Measurements from ENCODE around the gene TBC1D14. TPM values are rescaled to one million over a fixed set of nuclear protein-coding genes. Genes with fewer than 3 reads are reported as not detected.

Gene TBC1D14
- total RNA-seq, 4 donors from 2014 or later, result 42.6 to 56.9 (median 54.0) TPM

GRCh38 chr4:7042503-7043283 lies 133.1 kb downstream of the TBC1D14 start:
- peaks cover 20 to 43% (median 36%) of the 10 kb centered on the region in 4 donors for H3K4me1 ChIP-seq
- in situ Hi-C loops (cut with MboI; ENCODE audit: low pct_ligation_motif_present in 1 of 4, low pct_unique_long_range_greater_than_20kb in 1 of 4, low sequenced_read_pairs in 3 of 4) (no loop called here), intact Hi-C loops (cut with DNase I; ENCODE audit: low total_unique reads) (no loop called here)
- no peaks in the 10 kb centered on the region for H3K9me3 ChIP-seq
- H3K4me3 ChIP-seq, result peak overlapping the region; percentile 55 to 98 (median 72)
- DNase-seq, result peak; percentile 98
- no peaks in the 10 kb centered on the region for H3K27me3 ChIP-seq
- no peak for TF ChIP-seq EP300 (IDR thresholded peaks at IDR 0.05; ENCODE audit: low read depth)
- TF ChIP-seq POLR2AphosphoS5 (IDR thresholded peaks at IDR 0.05), result peak in 2 of 3 donors; percentile 20 to 29
- peak in 3 of 5 experiments; percentile 20 to 33 (median 26) for TF ChIP-seq CTCF (IDR thresholded peaks at IDR 0.05)
- peak; percentile 19 for TF ChIP-seq POLR2A (IDR thresholded peaks at IDR 0.05)
- H3K36me3 ChIP-seq, result no peaks in the 10 kb centered on the region
- peak overlapping the region; percentile 86 to 89 (median 88) for H3K27ac ChIP-seq
- WGBS, 2 donors (ENCODE audit: low coverage in 1 of 2), result 1% methylated on average over 75 of the region's 90 CpGs; no CpG with 5 or more reads in 1 of the 2 donors

GRCh38 chr4:7043284-7044136 lies 133.9 kb downstream of the TBC1D14 start, which contains the start of gene TADA2B:
TADA2B (plus strand) TSS chr4:7043372; CDS start chr4:7043580, 208 bp downstream.
- in situ Hi-C loops (cut with MboI; ENCODE audit: low pct_ligation_motif_present in 1 of 4, low pct_unique_long_range_greater_than_20kb in 1 of 4, low sequenced_read_pairs in 3 of 4), result no loop called here
- 1% methylated on average over 63 of the region's 119 CpGs; no CpG with 5 or more reads in 1 of the 2 donors for WGBS, 2 donors (ENCODE audit: low coverage in 1 of 2)
- Histone ChIP-seq H3K27me3 (no peaks in the 10 kb centered on the region), H3K4me3 (peak within 1 kb of the TSS; percentile 82 to 98 (median 90)), H3K9me3 (no peaks in the 10 kb centered on the region), H3K27ac (peak within 1 kb of the TSS; percentile 88 to 90 (median 89)), H3K4me1 (peaks cover 20 to 43% (median 36%) of the 10 kb centered on the region in 4 donors), H3K36me3 (no peaks in the 10 kb centered on the region)
- DNase-seq, result peak; percentile 58
- intact Hi-C loops (cut with DNase I; ENCODE audit: low total_unique reads), result no loop called here
- TF ChIP-seq POLR2AphosphoS5 (IDR thresholded peaks at IDR 0.05), result peak in 2 of 3 donors; percentile 48 to 57
- peak; percentile 68 for TF ChIP-seq POLR2A (IDR thresholded peaks at IDR 0.05)
- TF ChIP-seq EP300 (IDR thresholded peaks at IDR 0.05; ENCODE audit: low read depth), result no peak
- no peak for TF ChIP-seq CTCF (IDR thresholded peaks at IDR 0.05)

GRCh38 chr4:7044137-7044930 lies 134.7 kb downstream of the TBC1D14 start:
- intact Hi-C loops (cut with DNase I; ENCODE audit: low total_unique reads), result no loop called here
- DNase-seq, result no peak
- no peaks in the 10 kb centered on the region for H3K9me3 ChIP-seq
- H3K27ac ChIP-seq, result peak overlapping the region; percentile 86 to 90 (median 88)
- peaks cover 20 to 43% (median 36%) of the 10 kb centered on the region in 4 donors for H3K4me1 ChIP-seq
- H3K36me3 ChIP-seq, result no peaks in the 10 kb centered on the region
- H3K4me3 ChIP-seq, result peak overlapping the region; percentile 82 to 95 (median 84)
- 15 to 38% methylated on average over 6 to 21 of the region's 29 CpGs for WGBS, 2 donors (ENCODE audit: low coverage in 1 of 2)
- no peak for TF ChIP-seq POLR2A (IDR thresholded peaks at IDR 0.05)
- no peak for TF ChIP-seq POLR2AphosphoS5 (IDR thresholded peaks at IDR 0.05)
- no peak for TF ChIP-seq CTCF (IDR thresholded peaks at IDR 0.05)
- TF ChIP-seq EP300 (IDR thresholded peaks at IDR 0.05; ENCODE audit: low read depth), result no peak
- in situ Hi-C loops (cut with MboI; ENCODE audit: low pct_ligation_motif_present in 1 of 4, low pct_unique_long_range_greater_than_20kb in 1 of 4, low sequenced_read_pairs in 3 of 4), result no loop called here
- no peaks in the 10 kb centered on the region for H3K27me3 ChIP-seq

All from transverse colon (tissue), 4 donors.